ENCODE data around the gene PLXND1.

GRCh38 chr3:129632977-129633376 lies 26.5 kb upstream of the PLXND1 start:
- TF ChIP-seq EP300 (conservative IDR thresholded peaks at IDR 0.05; ENCODE audit: poor library complexity, severe bottlenecking) = no peak
- TF ChIP-seq CTCF (IDR thresholded peaks at IDR 0.05; ENCODE audit: poor library complexity, severe bottlenecking) = no peak
